Smooth muscle cell of trachea (primary cell): Measurements from ENCODE around the gene JOSD1. TPM values are rescaled to one million over a fixed set of nuclear protein-coding genes. Genes with fewer than 3 reads are reported as not detected.

ENCODE experiments used
- total RNA-seq: library from RNA; depleted of rRNA; stranded (reverse); fragments of >200 nt; gene quantifications from 2 replicates; pipeline ENCODE4 v1.2.1, GENCODE V29; 2014

The JOSD1 gene
- total RNA-seq: 53.2 and 57.6 TPM in 2 replicates

DNA sequence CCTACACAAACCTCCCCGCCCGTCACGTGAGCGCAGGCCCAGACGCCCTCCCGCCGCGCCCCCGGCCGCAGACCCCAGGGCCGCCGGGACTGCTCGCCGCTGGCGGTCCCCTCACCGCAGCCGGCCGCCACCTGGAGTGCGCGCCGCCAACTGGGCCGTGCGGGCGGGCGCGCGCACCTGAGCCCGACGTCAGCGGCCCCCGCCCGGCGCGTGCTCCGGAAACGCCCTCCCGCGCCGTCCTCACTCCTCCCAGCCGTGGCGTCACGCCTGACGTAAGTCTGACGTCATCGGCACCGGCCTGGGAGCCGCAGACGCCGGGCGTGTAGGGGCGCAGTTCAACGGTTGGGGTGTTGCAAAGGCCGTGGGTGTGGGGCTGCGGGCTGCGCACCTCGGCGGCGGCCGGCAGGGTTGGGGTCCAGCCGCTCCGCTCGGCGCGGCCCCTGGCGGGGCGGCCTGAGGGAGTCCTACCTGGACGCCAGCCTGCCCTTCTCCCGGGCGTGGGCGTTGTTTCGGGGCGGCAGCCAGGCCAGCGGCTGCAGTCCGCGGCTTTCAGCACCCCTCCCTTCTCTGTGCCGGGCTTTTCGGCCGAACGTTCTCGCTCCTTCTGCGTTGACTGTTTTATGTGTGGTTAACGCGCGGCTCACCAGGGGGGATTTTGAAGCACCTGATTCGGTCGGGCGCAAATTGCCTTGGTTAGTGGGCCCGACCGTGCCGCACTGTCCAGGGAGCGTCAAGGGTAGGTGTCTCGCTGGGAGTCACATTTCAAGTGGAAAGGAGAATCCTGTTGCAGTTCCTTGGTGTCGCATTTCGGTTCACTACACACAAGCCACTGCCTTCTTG, at the start of gene JOSD1:
TSS of gene JOSD1 (minus strand) at position 155 of the 840 bp plus-strand sequence. CDS start 956 bp downstream, outside the sequence.

GRCh38 chr22:38705235-38706100, 4.7 kb upstream of the JOSD1 start, which contains the start of gene GTPBP1:
Gene GTPBP1, plus strand, starts transcription at chr22:38705944. Its CDS starts 12 bp downstream, at chr22:38705956.

DNA sequence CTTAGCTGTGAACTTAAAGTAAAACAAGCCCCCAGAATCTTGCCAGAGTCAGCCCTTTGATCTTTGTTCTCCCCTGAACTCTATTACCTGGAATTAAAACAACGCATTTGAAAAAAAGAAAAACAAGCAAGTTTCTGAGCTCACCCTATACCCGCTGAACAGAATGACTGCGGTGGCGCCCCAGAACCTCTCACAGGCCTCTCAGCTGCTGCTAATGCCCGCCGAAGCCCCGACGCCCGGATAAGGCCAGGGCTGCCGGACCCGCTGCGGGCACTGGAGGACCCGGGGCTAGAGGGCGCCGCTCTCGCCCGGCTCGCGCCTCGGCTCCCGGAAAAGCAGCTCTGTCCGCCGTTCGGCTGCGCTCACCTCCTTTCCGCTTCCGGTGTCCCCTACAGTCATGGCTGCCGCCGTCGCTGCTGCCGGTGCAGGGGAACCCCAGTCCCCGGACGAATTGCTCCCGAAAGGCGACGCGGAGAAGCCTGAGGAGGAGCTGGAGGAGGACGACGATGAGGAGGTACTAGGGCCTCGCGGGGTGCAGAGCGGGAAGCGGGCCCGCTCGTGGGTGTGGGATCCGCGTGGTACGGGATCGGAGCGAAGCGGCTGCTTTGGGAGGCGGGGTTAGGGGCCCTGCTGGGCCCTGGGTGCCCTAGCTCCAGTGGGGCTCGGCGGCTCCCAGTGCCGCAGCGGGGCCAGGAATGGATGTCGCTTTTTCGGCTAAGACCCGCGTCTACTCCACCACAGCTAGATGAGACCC, 19.0 kb downstream of the JOSD1 start, which contains the start of gene TOMM22:
TSS of gene TOMM22 (plus strand) at position 376 of the 754 bp plus-strand sequence. CDS start at position 398, 22 bp downstream.

DNA sequence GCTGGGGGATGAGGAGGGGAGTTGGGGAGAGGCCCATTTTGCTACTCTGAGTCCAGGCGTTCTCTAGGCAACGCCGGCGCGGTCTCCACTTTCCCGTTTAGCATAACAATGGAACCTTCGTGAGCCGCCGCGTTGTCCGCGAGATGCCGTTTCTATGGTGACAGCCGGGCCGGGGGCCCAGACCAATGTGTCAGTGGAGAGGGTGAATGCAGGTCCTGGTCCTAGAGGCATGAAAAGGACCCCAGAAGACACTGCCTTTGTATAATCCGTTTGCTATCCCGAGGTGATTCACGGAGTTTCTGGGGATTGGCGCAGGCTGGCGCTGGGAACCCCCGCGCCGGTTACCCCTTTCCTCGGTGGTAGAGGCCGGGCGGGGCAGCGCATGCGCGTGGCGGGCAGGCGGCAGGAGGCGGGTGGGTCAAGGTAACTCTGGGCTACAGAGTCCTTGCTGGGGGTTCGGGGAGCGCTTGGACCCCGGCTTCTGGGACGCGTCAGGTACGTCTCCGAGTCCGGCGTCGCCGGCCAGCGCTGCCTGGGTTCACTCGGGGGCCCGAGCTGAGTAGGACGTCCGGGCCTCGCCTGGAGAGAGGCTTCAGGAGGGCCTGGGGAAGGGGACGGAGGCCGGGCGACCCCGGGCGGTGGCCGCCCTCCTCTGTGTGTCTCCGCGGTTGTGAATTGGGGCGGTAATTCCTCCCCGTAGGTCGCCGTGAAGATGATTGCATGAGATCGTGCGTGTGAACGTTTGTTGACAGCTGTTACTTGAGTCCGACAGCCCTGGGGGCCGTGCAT, 44.3 kb downstream of the JOSD1 start, which contains the start of the genes CBY1 and FAM227A:
TSS of gene CBY1 (plus strand) at position 383 of the 789 bp plus-strand sequence. CDS start 11,417 bp downstream, outside the sequence.
TSS of gene FAM227A (minus strand) at position 137 of the 789 bp plus-strand sequence. CDS start 6,224 bp downstream, outside the sequence.

Other genes starting within 250 kb of the JOSD1 start
- not detected in 2 replicates for gene KCNJ4, start 245.7 kb downstream of the JOSD1 start, total RNA-seq
- gene KDELR3, start 232.8 kb downstream of the JOSD1 start, total RNA-seq: 135 and 173 TPM in 2 replicates
- 415 and 944 TPM in 2 replicates for gene DDX17, start 194.6 kb downstream of the JOSD1 start, total RNA-seq
- 2.8 and 15.3 TPM in 2 replicates for gene DMC1, start 130.8 kb downstream of the JOSD1 start, total RNA-seq
- gene FAM227A, start 44.6 kb downstream of the JOSD1 start, total RNA-seq: 1.2 and 2.0 TPM in 2 replicates
- gene CBY1, start 44.3 kb downstream of the JOSD1 start, total RNA-seq: 14.3 and 14.7 TPM in 2 replicates
- gene TOMM22, start 19.0 kb downstream of the JOSD1 start, total RNA-seq: 50.3 and 75.8 TPM in 2 replicates
- gene GTPBP1, start 5.0 kb upstream of the JOSD1 start, total RNA-seq: 26.0 and 31.1 TPM in 2 replicates
- gene SUN2, start 55.1 kb upstream of the JOSD1 start, total RNA-seq: 76.7 and 126 TPM in 2 replicates
- 15.9 and 19.4 TPM in 2 replicates for gene DNAL4, start 93.2 kb upstream of the JOSD1 start, total RNA-seq
- gene NPTXR, start 143.1 kb upstream of the JOSD1 start, total RNA-seq: 0.29 and 2.8 TPM in 2 replicates
- gene CBX6, start 171.3 kb upstream of the JOSD1 start, total RNA-seq: 51.5 and 92.3 TPM in 2 replicates